Dendritic cell treated with granulocyte-macrophage colony-stimulating factor and Interleukin-4, amounts not matched to agents 40 ng/mL and 50 ng/mL, for 4 days (primary cell): ENCODE measurements around the gene MAOA.

Experiments
- H3K27ac Mint-ChIP-seq: one replicate; pipeline ENCODE4 v1.8.0; 2022; ENCODE audit warnings: mild to moderate bottlenecking, mixed read lengths
- H3K27me3 Mint-ChIP-seq: one replicate; pipeline ENCODE4 v1.8.0; 2022; ENCODE audit warnings: mild to moderate bottlenecking, mixed read lengths
- H3K36me3 Mint-ChIP-seq: one replicate; pipeline ENCODE4 v1.8.0; 2022; ENCODE audit warnings: low read depth, mixed read lengths
- H3K4me1 Mint-ChIP-seq: one replicate; pipeline ENCODE4 v1.8.0; 2022; ENCODE audit warnings: low read depth, mixed read lengths
- H3K4me3 Mint-ChIP-seq: one replicate; pipeline ENCODE4 v1.8.0; 2022; ENCODE audit warnings: mild to moderate bottlenecking, moderate library complexity, mixed read lengths
- H3K9me3 Mint-ChIP-seq: one replicate; pipeline ENCODE4 v1.8.0; 2022; ENCODE audit warnings: mixed read lengths
- intact Hi-C: fragments of 100-400 bp; cut with micrococcal nuclease; formaldehyde crosslinking; loops from one replicate; pipeline ENCODE4 v1.15.0; 2022

MAOA gene

GRCh38 chrX:43676971-43677572 lies 21.0 kb downstream of the MAOA start:
- Mint-ChIP-seq H3K36me3 (peaks cover 24% of the 10 kb centered on the region), H3K27me3 (no peaks in the 10 kb centered on the region), H3K27ac (no peak overlapping the region), H3K4me3 (no peak overlapping the region), H3K4me1 (peaks cover 30% of the 10 kb centered on the region), H3K9me3 (no peaks in the 10 kb centered on the region)
- intact Hi-C loops: no loop called here

- intact Hi-C loops: no loop called here
- Mint-ChIP-seq H3K36me3 (peaks cover 26% of the 10 kb centered on the region), H3K27ac (no peak overlapping the region), H3K4me3 (no peak overlapping the region), H3K4me1 (peaks cover 32% of the 10 kb centered on the region), H3K9me3 (no peaks in the 10 kb centered on the region), H3K27me3 (no peaks in the 10 kb centered on the region)
Measured at GRCh38 chrX:43677993-43678392, 21.9 kb downstream of the MAOA start.

- Mint-ChIP-seq H3K9me3 (no peaks in the 10 kb centered on the region), H3K27me3 (no peaks in the 10 kb centered on the region), H3K27ac (no peak overlapping the region), H3K36me3 (peaks cover 36% of the 10 kb centered on the region), H3K4me3 (no peak overlapping the region), H3K4me1 (peaks cover 32% of the 10 kb centered on the region)
- intact Hi-C loops: no loop called here
Measured at GRCh38 chrX:43679058-43679457, 23.0 kb downstream of the MAOA start.

GRCh38 chrX:43679778-43680177 lies 23.7 kb downstream of the MAOA start:
- no peaks in the 10 kb centered on the region for H3K27me3 Mint-ChIP-seq
- H3K4me1 Mint-ChIP-seq: peaks cover 32% of the 10 kb centered on the region
- no peak overlapping the region for H3K4me3 Mint-ChIP-seq
- peaks cover 43% of the 10 kb centered on the region for H3K36me3 Mint-ChIP-seq
- intact Hi-C loops: no loop called here
- no peak overlapping the region for H3K27ac Mint-ChIP-seq
- no peaks in the 10 kb centered on the region for H3K9me3 Mint-ChIP-seq

- no peaks in the 10 kb centered on the region for H3K27me3 Mint-ChIP-seq
- intact Hi-C loops: no loop called here
- H3K27ac Mint-ChIP-seq: no peak overlapping the region
- H3K9me3 Mint-ChIP-seq: no peaks in the 10 kb centered on the region
- peaks cover 20% of the 10 kb centered on the region for H3K4me1 Mint-ChIP-seq
- no peak overlapping the region for H3K4me3 Mint-ChIP-seq
- H3K36me3 Mint-ChIP-seq: peaks cover 48% of the 10 kb centered on the region
Measured at GRCh38 chrX:43682726-43683125, 26.6 kb downstream of the MAOA start.

- Mint-ChIP-seq H3K4me3 (no peak overlapping the region), H3K27me3 (no peaks in the 10 kb centered on the region), H3K27ac (no peak overlapping the region), H3K9me3 (no peaks in the 10 kb centered on the region), H3K4me1 (peaks cover 16% of the 10 kb centered on the region), H3K36me3 (peaks cover 68% of the 10 kb centered on the region)
- intact Hi-C loops: no loop called here
Measured at GRCh38 chrX:43685221-43685620, 29.1 kb downstream of the MAOA start.

GRCh38 chrX:43688586-43688985 lies 32.5 kb downstream of the MAOA start:
- Mint-ChIP-seq H3K4me3 (no peak overlapping the region), H3K9me3 (no peaks in the 10 kb centered on the region), H3K36me3 (peaks cover 84% of the 10 kb centered on the region), H3K27me3 (no peaks in the 10 kb centered on the region), H3K4me1 (peaks cover 8% of the 10 kb centered on the region), H3K27ac (no peak overlapping the region)
- intact Hi-C loops: no loop called here

- Mint-ChIP-seq H3K9me3 (no peaks in the 10 kb centered on the region), H3K4me3 (no peak overlapping the region), H3K4me1 (no peaks in the 10 kb centered on the region), H3K27me3 (no peaks in the 10 kb centered on the region), H3K36me3 (peaks cover 72% of the 10 kb centered on the region), H3K27ac (no peak overlapping the region)
- intact Hi-C loops: no loop called here
Measured at GRCh38 chrX:43693602-43694406, 37.7 kb downstream of the MAOA start.

- no peak overlapping the region for H3K27ac Mint-ChIP-seq
- H3K4me1 Mint-ChIP-seq: peaks cover 9% of the 10 kb centered on the region
- no peaks in the 10 kb centered on the region for H3K9me3 Mint-ChIP-seq
- no peaks in the 10 kb centered on the region for H3K27me3 Mint-ChIP-seq
- H3K4me3 Mint-ChIP-seq: no peak overlapping the region
- peaks cover 55% of the 10 kb centered on the region for H3K36me3 Mint-ChIP-seq
- intact Hi-C loops: no loop called here
Measured at GRCh38 chrX:43699475-43699874, 43.4 kb downstream of the MAOA start.

- peaks cover 11% of the 10 kb centered on the region for H3K4me1 Mint-ChIP-seq
- intact Hi-C loops: no loop called here
- no peaks in the 10 kb centered on the region for H3K9me3 Mint-ChIP-seq
Measured at GRCh38 chrX:43702079-43702524, 46.0 kb downstream of the MAOA start.

GRCh38 chrX:43702660-43703059 lies 46.6 kb downstream of the MAOA start:
- H3K9me3 Mint-ChIP-seq: no peaks in the 10 kb centered on the region
- no peaks in the 10 kb centered on the region for H3K27me3 Mint-ChIP-seq
- no peak overlapping the region for H3K4me3 Mint-ChIP-seq
- H3K36me3 Mint-ChIP-seq: peaks cover 45% of the 10 kb centered on the region
- intact Hi-C loops: no loop called here
- no peak overlapping the region for H3K27ac Mint-ChIP-seq
- H3K4me1 Mint-ChIP-seq: peaks cover 14% of the 10 kb centered on the region

More at GRCh38 chrX:43702079-43702524, 46.0 kb downstream of the MAOA start:
- H3K4me3 Mint-ChIP-seq: no peak overlapping the region
- H3K36me3 Mint-ChIP-seq: peaks cover 43% of the 10 kb centered on the region
- no peaks in the 10 kb centered on the region for H3K27me3 Mint-ChIP-seq
- no peak overlapping the region for H3K27ac Mint-ChIP-seq

- Mint-ChIP-seq H3K4me3 (no peak overlapping the region), H3K36me3 (peaks cover 45% of the 10 kb centered on the region), H3K4me1 (peaks cover 14% of the 10 kb centered on the region), H3K27me3 (no peaks in the 10 kb centered on the region), H3K9me3 (no peaks in the 10 kb centered on the region), H3K27ac (no peak overlapping the region)
- intact Hi-C loops: no loop called here
Measured at GRCh38 chrX:43703211-43703791, 47.2 kb downstream of the MAOA start.

- no peaks in the 10 kb centered on the region for H3K9me3 Mint-ChIP-seq
- no peak overlapping the region for H3K4me3 Mint-ChIP-seq
- peaks cover 7% of the 10 kb centered on the region for H3K4me1 Mint-ChIP-seq
- H3K27me3 Mint-ChIP-seq: no peaks in the 10 kb centered on the region
- H3K27ac Mint-ChIP-seq: no peak overlapping the region
- peaks cover 37% of the 10 kb centered on the region for H3K36me3 Mint-ChIP-seq
- intact Hi-C loops: no loop called here
Measured at GRCh38 chrX:43706786-43707370, 50.8 kb downstream of the MAOA start.
